Measurements from ENCODE around the gene SORD. TPM values are rescaled to one million over a fixed set of nuclear protein-coding genes. Genes with fewer than 3 reads are reported as not detected.
"Not testable (repeated sequence)": the region's sequence is repeated elsewhere in the genome, so short reads cannot be mapped to it uniquely, and the experiment has no call there.

Gene SORD
- total and polyA plus RNA-seq, 2 donors (not counting 3 experiments of a cell fraction or from before 2014, with no cell fraction given), result 16.6 to 31.8 TPM

- H3K9ac ChIP-seq (replicated peaks; ENCODE audit: extremely low read depth, insufficient read depth, low read length); H3K9me3 ChIP-seq (replicated peaks; ENCODE audit: control insufficient read depth, insufficient read depth, low read length); H4K20me1 ChIP-seq (replicated peaks; ENCODE audit: control insufficient read depth, extremely low read depth, insufficient read depth, low read length); H3K79me2 ChIP-seq (ENCODE audit: control insufficient read depth, insufficient read depth, low read length); intact Hi-C loops (cut with micrococcal nuclease); H3K4me1 ChIP-seq (ENCODE audit: control insufficient read depth, extremely low read depth, insufficient read depth, low read length); POLR2A ChIA-PET; CTCF ChIA-PET; H3K4me2 ChIP-seq (ENCODE audit: insufficient read depth, low read length); H2AFZ ChIP-seq (ENCODE audit: low read depth, low read length); DNase-seq (ENCODE audit: low read depth, low spot score); BruUV-seq (replicated peaks); dilution Hi-C loops (cut with MboI; ENCODE audit: extremely low pct_ligation_motif_present, low sequenced_read_pairs); H3K27ac ChIP-seq (ENCODE audit: insufficient read depth, low read depth, low read length); H3K36me3 ChIP-seq (ENCODE audit: control insufficient read depth in 2 of 2, extremely low read depth in 1 of 2, insufficient read depth in 2 of 2, low read length in 2 of 2); H3K4me3 ChIP-seq (replicated peaks in 1 of 3; ENCODE audit: insufficient read depth in 1 of 3, low read depth in 1 of 3, low read length in 3 of 3); FAIRE-seq; H3K9me1 ChIP-seq (replicated peaks; ENCODE audit: control insufficient read depth, extremely low read depth, insufficient read depth, low read length): not testable (repeated sequence)
- peaks cover 11 to 12% of the 10 kb centered on the region in 2 experiments for H3K27me3 ChIP-seq (ENCODE audit: control insufficient read depth in 2 of 2, insufficient read depth in 2 of 2, low read length in 2 of 2)
These were observed 18.3 kb upstream of the SORD start for GRCh38 chr15:45004590-45005175.

DNA sequence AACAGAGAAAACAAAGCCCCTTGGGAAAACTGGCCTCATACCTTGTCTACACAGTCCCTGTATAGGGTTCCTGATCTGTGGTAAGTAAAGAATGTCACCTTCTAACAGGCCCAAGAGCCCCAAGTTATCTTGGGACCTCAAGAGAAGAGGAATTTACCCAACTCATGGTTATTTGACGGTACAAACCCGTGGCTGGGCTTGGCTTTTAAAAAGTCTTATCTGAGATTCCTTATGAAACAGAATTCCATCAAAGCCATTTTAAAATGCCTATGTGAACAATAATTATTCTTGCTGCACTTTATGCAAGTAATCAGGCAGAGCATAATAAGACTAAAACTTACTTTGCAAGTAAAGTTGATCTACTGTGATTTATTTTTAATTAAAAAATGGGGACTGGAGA, 13.9 kb upstream of the SORD start:
- ChIA-PET CTCF (no interaction called here), POLR2A (no interaction called here)
- dilution Hi-C loops (cut with MboI; ENCODE audit: extremely low pct_ligation_motif_present, low sequenced_read_pairs), result no loop called here
- H4K20me1 ChIP-seq (replicated peaks; ENCODE audit: control insufficient read depth, extremely low read depth, insufficient read depth, low read length), result no peaks in the 10 kb centered on the region
- H3K4me1 ChIP-seq (ENCODE audit: control insufficient read depth, extremely low read depth, insufficient read depth, low read length), result no peaks in the 10 kb centered on the region
- no TSS peak for BruUV-seq (replicated peaks)
- no peaks in the 10 kb centered on the region for H3K79me2 ChIP-seq (ENCODE audit: control insufficient read depth, insufficient read depth, low read length)
- H3K27me3 ChIP-seq (ENCODE audit: control insufficient read depth in 2 of 2, insufficient read depth in 2 of 2, low read length in 2 of 2), result peaks cover 5 to 7% of the 10 kb centered on the region in 2 experiments
- no peak overlapping the region for H3K27ac ChIP-seq (ENCODE audit: insufficient read depth, low read depth, low read length)
- no peak overlapping the region for H3K4me2 ChIP-seq (ENCODE audit: insufficient read depth, low read length)
- no peak overlapping the region for H2AFZ ChIP-seq (ENCODE audit: low read depth, low read length)
- no peaks in the 10 kb centered on the region for H3K9me3 ChIP-seq (replicated peaks; ENCODE audit: control insufficient read depth, insufficient read depth, low read length)
- H3K36me3 ChIP-seq (ENCODE audit: control insufficient read depth in 2 of 2, extremely low read depth in 1 of 2, insufficient read depth in 2 of 2, low read length in 2 of 2), result no peaks in the 10 kb centered on the region
- DNase-seq (ENCODE audit: low read depth, low spot score), result no peak
- no peak overlapping the region for H3K9ac ChIP-seq (replicated peaks; ENCODE audit: extremely low read depth, insufficient read depth, low read length)
- intact Hi-C loops (cut with micrococcal nuclease), result no loop called here
- no peak for FAIRE-seq
- H3K9me1 ChIP-seq (replicated peaks; ENCODE audit: control insufficient read depth, extremely low read depth, insufficient read depth, low read length), result no peaks in the 10 kb centered on the region
- no peak overlapping the region for H3K4me3 ChIP-seq (replicated peaks in 1 of 3; ENCODE audit: insufficient read depth in 1 of 3, low read depth in 1 of 3, low read length in 3 of 3)
- TF ChIP-seq FOS (IDR thresholded peaks at IDR 0.05; ENCODE audit: borderline replicate concordance, insufficient read depth, low read length) (no peak), MAX (IDR thresholded peaks at IDR 0.05; ENCODE audit: insufficient read depth, insufficient read length) (no peak), CTCF (IDR thresholded peaks at IDR 0.05; ENCODE audit: extremely low read depth in 1 of 2, insufficient read depth in 1 of 2, low read depth in 1 of 2, low read length in 2 of 2) (no peak), POLR2A (IDR thresholded peaks at IDR 0.05; ENCODE audit: low read depth, low read length) (no peak), EZH2 (IDR thresholded peaks at IDR 0.05; ENCODE audit: borderline replicate concordance, low read depth, low read length, severe bottlenecking) (no peak), GATA2 (IDR thresholded peaks at IDR 0.05; ENCODE audit: insufficient read depth, insufficient read length, low read depth, low read length) (no peak), POLR2AphosphoS5 (IDR thresholded peaks at IDR 0.05; ENCODE audit: insufficient read depth, low read depth, low read length) (no peak), MYC (IDR thresholded peaks at IDR 0.05; ENCODE audit: low read depth, low read length) (no peak), JUN (IDR thresholded peaks at IDR 0.05; ENCODE audit: borderline replicate concordance, insufficient read depth, insufficient read length, low read depth) (no peak)

GRCh38 chr15:45015114-45015513, 7.9 kb upstream of the SORD start:
- H3K9me1 ChIP-seq (replicated peaks; ENCODE audit: control insufficient read depth, extremely low read depth, insufficient read depth, low read length); dilution Hi-C loops (cut with MboI; ENCODE audit: extremely low pct_ligation_motif_present, low sequenced_read_pairs); H3K36me3 ChIP-seq (ENCODE audit: control insufficient read depth in 2 of 2, extremely low read depth in 1 of 2, insufficient read depth in 2 of 2, low read length in 2 of 2); CTCF ChIA-PET; H3K9me3 ChIP-seq (replicated peaks; ENCODE audit: control insufficient read depth, insufficient read depth, low read length); H3K4me3 ChIP-seq (replicated peaks in 1 of 3; ENCODE audit: insufficient read depth in 1 of 3, low read depth in 1 of 3, low read length in 3 of 3); H2AFZ ChIP-seq (ENCODE audit: low read depth, low read length); H3K27me3 ChIP-seq (ENCODE audit: control insufficient read depth in 2 of 2, insufficient read depth in 2 of 2, low read length in 2 of 2); POLR2A ChIA-PET; H3K4me2 ChIP-seq (ENCODE audit: insufficient read depth, low read length); H3K27ac ChIP-seq (ENCODE audit: insufficient read depth, low read depth, low read length); BruUV-seq (replicated peaks); DNase-seq (ENCODE audit: low read depth, low spot score); H4K20me1 ChIP-seq (replicated peaks; ENCODE audit: control insufficient read depth, extremely low read depth, insufficient read depth, low read length); H3K4me1 ChIP-seq (ENCODE audit: control insufficient read depth, extremely low read depth, insufficient read depth, low read length); intact Hi-C loops (cut with micrococcal nuclease); H3K9ac ChIP-seq (replicated peaks; ENCODE audit: extremely low read depth, insufficient read depth, low read length); H3K79me2 ChIP-seq (ENCODE audit: control insufficient read depth, insufficient read depth, low read length): not testable (repeated sequence)
- FAIRE-seq, result peak; percentile 54

All from endothelial cell of umbilical vein (primary cell).